Measurements from ENCODE around the gene AFAP1.
A peak's percentile ranks its signal among the peaks of the same experiment; 100 is the strongest.

Gene AFAP1

GRCh38 chr4:7744142-7744804, 195.4 kb downstream of the AFAP1 start:
- peak; percentile 18 for DNase-seq (ENCODE audit: low read depth)
- TF ChIP-seq, protein P1, sequence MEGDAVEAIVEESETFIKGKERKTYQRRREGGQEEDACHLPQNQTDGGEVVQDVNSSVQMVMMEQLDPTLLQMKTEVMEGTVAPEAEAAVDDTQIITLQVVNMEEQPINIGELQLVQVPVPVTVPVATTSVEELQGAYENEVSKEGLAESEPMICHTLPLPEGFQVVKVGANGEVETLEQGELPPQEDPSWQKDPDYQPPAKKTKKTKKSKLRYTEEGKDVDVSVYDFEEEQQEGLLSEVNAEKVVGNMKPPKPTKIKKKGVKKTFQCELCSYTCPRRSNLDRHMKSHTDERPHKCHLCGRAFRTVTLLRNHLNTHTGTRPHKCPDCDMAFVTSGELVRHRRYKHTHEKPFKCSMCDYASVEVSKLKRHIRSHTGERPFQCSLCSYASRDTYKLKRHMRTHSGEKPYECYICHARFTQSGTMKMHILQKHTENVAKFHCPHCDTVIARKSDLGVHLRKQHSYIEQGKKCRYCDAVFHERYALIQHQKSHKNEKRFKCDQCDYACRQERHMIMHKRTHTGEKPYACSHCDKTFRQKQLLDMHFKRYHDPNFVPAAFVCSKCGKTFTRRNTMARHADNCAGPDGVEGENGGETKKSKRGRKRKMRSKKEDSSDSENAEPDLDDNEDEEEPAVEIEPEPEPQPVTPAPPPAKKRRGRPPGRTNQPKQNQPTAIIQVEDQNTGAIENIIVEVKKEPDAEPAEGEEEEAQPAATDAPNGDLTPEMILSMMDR (IDR thresholded peaks at IDR 0.05; ENCODE audit: insufficient read depth, low read depth, low read length, missing control alignments), result no peak
- no peak overlapping the region for H3K4me3 ChIP-seq (ENCODE audit: low read depth, low read length)

- DNase-seq (ENCODE audit: low read depth), result no peak
- H3K4me3 ChIP-seq (ENCODE audit: low read depth, low read length), result no peak overlapping the region
- TF ChIP-seq, protein P1 (IDR thresholded peaks at IDR 0.05; ENCODE audit: insufficient read depth, low read depth, low read length, missing control alignments), result no peak
Observed at GRCh38 chr4:7742807-7743280, 196.8 kb downstream of the AFAP1 start.

DNA sequence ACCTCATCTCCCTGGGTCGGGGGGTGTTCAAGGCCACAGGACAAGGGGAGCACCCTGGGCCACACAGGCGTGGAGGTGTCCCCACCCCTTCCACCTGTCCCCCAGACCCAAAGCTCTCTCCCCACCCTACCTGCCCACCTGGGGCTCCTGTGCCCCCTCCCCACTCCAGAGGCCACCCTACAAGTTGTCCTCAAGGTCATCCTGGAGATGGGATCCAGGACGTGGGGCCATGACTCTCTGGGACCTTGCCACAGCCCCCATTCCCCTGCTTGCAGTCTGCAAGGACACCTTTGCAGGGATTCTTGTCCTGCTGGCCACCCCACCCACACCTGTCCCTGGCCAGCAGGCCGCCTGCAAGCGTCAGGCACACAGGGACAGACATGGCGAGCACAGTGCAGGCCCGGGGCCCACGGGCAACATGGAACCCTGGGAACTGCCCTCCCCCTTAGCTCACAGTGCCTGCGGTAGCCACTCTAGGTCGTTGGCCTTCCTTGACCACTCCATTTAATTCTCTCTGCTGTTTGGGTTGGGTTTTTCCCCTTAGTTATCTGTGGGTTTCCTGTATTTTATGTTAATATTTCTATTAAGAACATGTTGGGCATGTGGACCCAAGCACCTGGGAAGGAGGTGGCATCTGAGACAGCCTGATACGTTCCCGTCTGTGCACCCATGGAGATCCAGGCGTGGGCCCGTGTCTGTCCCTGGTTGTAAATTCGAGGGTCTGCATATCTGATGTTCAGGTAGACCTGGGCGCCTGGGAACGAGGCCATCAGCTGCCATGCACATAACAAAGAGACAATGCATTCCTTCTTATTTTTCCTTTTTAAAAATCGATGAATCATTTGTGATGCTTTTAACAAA, 197.5 kb downstream of the AFAP1 start:
- no peak for DNase-seq (ENCODE audit: low read depth)
- H3K4me3 ChIP-seq (ENCODE audit: low read depth, low read length), result no peak overlapping the region
- TF ChIP-seq, protein P1 (IDR thresholded peaks at IDR 0.05; ENCODE audit: insufficient read depth, low read depth, low read length, missing control alignments), result no peak

GRCh38 chr4:7740866-7741525, 198.7 kb downstream of the AFAP1 start:
- H3K4me3 ChIP-seq (ENCODE audit: low read depth, low read length), result no peak overlapping the region
- no peak for DNase-seq (ENCODE audit: low read depth)
- TF ChIP-seq, protein P1 (IDR thresholded peaks at IDR 0.05; ENCODE audit: insufficient read depth, low read depth, low read length, missing control alignments), result no peak

GRCh38 chr4:7739918-7740865, 199.5 kb downstream of the AFAP1 start:
- TF ChIP-seq, protein P1 (IDR thresholded peaks at IDR 0.05; ENCODE audit: insufficient read depth, low read depth, low read length, missing control alignments), result no peak
- no peak overlapping the region for H3K4me3 ChIP-seq (ENCODE audit: low read depth, low read length)
- no peak for DNase-seq (ENCODE audit: low read depth)
